MG63 (cell line): Measurements from ENCODE around the gene P4HB. TPM values are rescaled to one million over a fixed set of nuclear protein-coding genes. Genes with fewer than 3 reads are reported as not detected.

Experiments
- DNase-seq: peaks from one replicate; pipeline ENCODE4 v3.0.0-alpha.2; 2020
- H3K27me3 ChIP-seq: fragments of 250-450 bp; sonication (Bioruptor Pico); 2 replicates; pipeline ENCODE4 v1.5.1; 2020; ENCODE audit warnings: mild to moderate bottlenecking, moderate library complexity
- H3K36me3 ChIP-seq: fragments of 250-450 bp; sonication (Bioruptor Pico); 2 replicates; pipeline ENCODE4 v1.5.1; 2020; ENCODE audit warnings: mild to moderate bottlenecking, moderate library complexity
- H3K4me3 ChIP-seq: fragments of 250-450 bp; sonication (Bioruptor Pico); 2 replicates; pipeline ENCODE4 v1.5.1; 2020; ENCODE audit warnings: mild to moderate bottlenecking, moderate library complexity
- H3K9me3 ChIP-seq: fragments of 250-450 bp; sonication (Bioruptor Pico); 2 replicates; pipeline ENCODE4 v1.5.1; 2020; ENCODE audit warnings: mild to moderate bottlenecking, moderate library complexity
- total RNA-seq: library from RNA; depleted of rRNA; stranded (reverse); fragments of >200 nt; shearing (Covaris generic); gene quantifications from 2 replicates; pipeline ENCODE4 v1.2.3, GENCODE V29; 2014; ENCODE audit warnings: low replicate concordance; rRNA removed

The P4HB gene
- total RNA-seq, 1 experiment from 2014 or later: 531 TPM

- Histone ChIP-seq H3K4me3 (no peak overlapping the region), H3K9me3 (no peaks in the 10 kb centered on the region), H3K27me3 (peaks cover 75% of the 10 kb centered on the region), H3K36me3 (no peaks in the 10 kb centered on the region)
- DNase-seq: no peak
These were observed 57.3 kb downstream of the P4HB start for GRCh38 chr17:81802856-81803643.

DNA sequence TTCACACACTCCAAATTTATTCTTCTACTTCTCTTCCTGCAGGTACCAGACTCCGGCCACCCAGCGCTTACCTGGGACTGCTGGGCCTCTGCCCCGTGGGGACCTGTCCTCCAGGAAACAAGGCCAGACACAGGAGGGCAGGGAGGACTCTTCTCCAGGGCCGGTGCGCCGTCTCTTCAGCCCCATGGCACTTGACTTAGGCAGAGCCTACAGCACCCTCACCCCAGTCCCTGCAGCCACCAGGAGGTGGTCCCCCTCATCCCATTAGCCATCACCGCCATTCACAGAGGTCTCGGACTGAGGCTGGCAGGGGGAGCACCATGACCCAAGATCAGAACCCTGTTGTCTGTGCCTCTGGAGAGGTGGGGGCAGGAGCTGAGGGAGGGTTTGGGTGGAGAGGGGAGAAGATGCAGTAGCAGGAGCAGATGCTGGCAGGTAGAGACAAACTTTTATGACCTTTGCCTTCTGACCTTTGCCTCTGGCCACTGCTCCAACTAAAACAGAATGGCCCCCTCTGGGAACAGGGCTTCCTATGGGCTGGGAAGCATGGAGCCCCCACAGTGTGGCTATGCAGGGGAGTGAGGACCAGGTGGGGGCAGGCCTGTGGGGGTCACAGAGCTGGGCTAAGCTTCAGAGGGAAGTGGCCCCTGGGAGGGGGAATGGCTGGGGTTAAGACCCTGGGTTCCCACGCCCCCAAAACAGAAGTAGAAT is 58.1 kb downstream of the P4HB start:
- H3K4me3 ChIP-seq: no peak overlapping the region
- no peak for DNase-seq
- no peaks in the 10 kb centered on the region for H3K9me3 ChIP-seq
- H3K36me3 ChIP-seq: no peaks in the 10 kb centered on the region
- H3K27me3 ChIP-seq: peaks cover 67% of the 10 kb centered on the region

- Histone ChIP-seq H3K36me3 (no peaks in the 10 kb centered on the region), H3K27me3 (peaks cover 58% of the 10 kb centered on the region), H3K4me3 (no peak overlapping the region), H3K9me3 (no peaks in the 10 kb centered on the region)
- DNase-seq: no peak
These were observed 59.0 kb downstream of the P4HB start for GRCh38 chr17:81801327-81801726.

DNA sequence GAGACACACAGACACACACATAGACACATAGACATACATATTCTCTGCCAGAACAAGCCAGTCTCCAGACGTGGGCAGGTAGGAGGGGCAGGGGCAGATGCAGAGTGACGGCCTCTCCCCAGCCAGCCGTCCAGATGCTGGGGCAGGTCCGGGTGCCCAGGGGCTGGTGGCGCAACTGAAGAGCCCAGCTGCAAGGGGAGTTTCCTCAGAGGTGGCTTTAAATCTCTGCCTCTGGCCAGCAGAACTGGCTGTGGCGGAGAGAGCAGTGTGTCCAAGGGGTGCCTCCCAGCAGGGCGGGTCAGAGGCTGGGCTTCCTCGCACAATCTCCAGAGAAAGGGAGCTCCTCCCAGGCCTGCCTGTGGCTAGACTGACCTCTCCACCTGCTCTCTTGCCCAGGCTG is 65.8 kb downstream of the P4HB start:
- Histone ChIP-seq H3K36me3 (no peaks in the 10 kb centered on the region), H3K4me3 (no peak overlapping the region), H3K9me3 (no peaks in the 10 kb centered on the region), H3K27me3 (peaks cover 5% of the 10 kb centered on the region)
- DNase-seq: no peak

DNA sequence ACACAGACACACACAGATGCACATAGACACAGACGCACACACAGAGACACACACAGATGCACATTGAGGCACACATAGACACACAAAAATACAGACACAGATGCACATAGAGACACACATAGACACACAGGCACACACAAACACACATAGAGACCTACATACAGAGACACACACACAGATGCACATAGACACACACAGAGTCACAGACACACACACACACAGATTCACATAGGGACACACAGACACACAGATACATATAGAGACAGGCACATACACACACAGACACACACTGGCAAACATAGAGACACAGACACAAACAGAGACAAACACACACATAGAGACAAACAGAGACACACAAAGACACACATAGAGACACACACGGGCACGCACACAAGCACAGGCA is 66.3 kb downstream of the P4HB start:
- H3K27me3 ChIP-seq: peaks cover under 1% of the 10 kb centered on the region; the same call in 1 of the 2 replicates
- H3K9me3 ChIP-seq: no peaks in the 10 kb centered on the region
- no peak for DNase-seq
- H3K4me3 ChIP-seq: no peak overlapping the region
- no peaks in the 10 kb centered on the region for H3K36me3 ChIP-seq

Other genes with a start within 250 kb of the P4HB start
- 109 and 157 TPM in 2 replicates for gene NPLOC4, start 223.4 kb downstream of the P4HB start, total RNA-seq
- gene TSPAN10, start 223.3 kb downstream of the P4HB start, total RNA-seq: 2.6 and 3.7 TPM in 2 replicates
- not detected in 2 replicates for gene PDE6G, start 204.0 kb downstream of the P4HB start, total RNA-seq
- 61.1 and 64.7 TPM in 2 replicates for gene OXLD1, start 193.9 kb downstream of the P4HB start, total RNA-seq
- gene CCDC137, start 193.8 kb downstream of the P4HB start, total RNA-seq: 55.2 and 133 TPM in 2 replicates
- gene ARL16, start 176.7 kb downstream of the P4HB start, total RNA-seq: 35.0 and 47.8 TPM in 2 replicates
- gene HGS, start 176.5 kb downstream of the P4HB start, total RNA-seq: 102 and 116 TPM in 2 replicates
- 146 and 225 TPM in 2 replicates for gene MRPL12, start 157.2 kb downstream of the P4HB start, total RNA-seq
- 51.4 and 77.6 TPM in 2 replicates for gene SLC25A10, start 148.3 kb downstream of the P4HB start, total RNA-seq
- gene GCGR, start 56.4 kb downstream of the P4HB start, total RNA-seq: not detected in 2 replicates
- gene MCRIP1, start 27.2 kb downstream of the P4HB start, total RNA-seq: 73.2 and 83.7 TPM in 2 replicates
- not detected in 2 replicates for gene PPP1R27, start 25.5 kb downstream of the P4HB start, total RNA-seq
- 114 and 185 TPM in 2 replicates for gene ARHGDIA, start 10.8 kb upstream of the P4HB start, total RNA-seq
- 313 and 425 TPM in 2 replicates for gene ALYREF, start 31.1 kb upstream of the P4HB start, total RNA-seq
- gene ANAPC11, start 31.2 kb upstream of the P4HB start, total RNA-seq: 161 and 303 TPM in 2 replicates
- gene NPB, start 41.7 kb upstream of the P4HB start, total RNA-seq: 1.3 and 2.5 TPM in 2 replicates
- 24.6 and 47.0 TPM in 2 replicates for gene PCYT2, start 50.9 kb upstream of the P4HB start, total RNA-seq
- 22.1 and 25.9 TPM in 2 replicates for gene SIRT7, start 57.6 kb upstream of the P4HB start, total RNA-seq
- gene MAFG, start 67.2 kb upstream of the P4HB start, total RNA-seq: 11.8 and 14.9 TPM in 2 replicates
- 253 and 283 TPM in 2 replicates for gene PYCR1, start 76.8 kb upstream of the P4HB start, total RNA-seq
- not detected in 2 replicates for gene MYADML2, start 86.7 kb upstream of the P4HB start, total RNA-seq
- gene NOTUM, start 100.7 kb upstream of the P4HB start, total RNA-seq: 0.66 TPM in 1 of 2 replicates, not detected in the other
- gene ASPSCR1, start 117.1 kb upstream of the P4HB start, total RNA-seq: 43.5 and 78.0 TPM in 2 replicates
- gene CENPX, start 162.3 kb upstream of the P4HB start, total RNA-seq: 106 and 181 TPM in 2 replicates
- gene LRRC45, start 162.8 kb upstream of the P4HB start, total RNA-seq: 31.7 and 33.0 TPM in 2 replicates
- 18.2 and 18.4 TPM in 2 replicates for gene RAC3, start 171.1 kb upstream of the P4HB start, total RNA-seq
- 44.0 and 73.1 TPM in 2 replicates for gene DCXR, start 177.2 kb upstream of the P4HB start, total RNA-seq
- 41.2 and 41.6 TPM in 2 replicates for gene RFNG, start 191.3 kb upstream of the P4HB start, total RNA-seq
- 103 and 181 TPM in 2 replicates for gene GPS1, start 191.4 kb upstream of the P4HB start, total RNA-seq
- gene DUS1L, start 205.3 kb upstream of the P4HB start, total RNA-seq: 104 and 123 TPM in 2 replicates
- 112 and 125 TPM in 2 replicates for gene FASN, start 237.7 kb upstream of the P4HB start, total RNA-seq